ENCODE results near the gene CCPG1.

- TF ChIP-seq POLR2AphosphoS5 (IDR thresholded peaks at IDR 0.05) (no peak), CTCF (IDR thresholded peaks at IDR 0.05) (no peak)
Observed at GRCh38 chr15:55358471-55358870, 49.7 kb downstream of the CCPG1 start.

Measured in upper lobe of left lung (tissue), 4 donors.